ENCODE data around the gene TFF3.

DNA sequence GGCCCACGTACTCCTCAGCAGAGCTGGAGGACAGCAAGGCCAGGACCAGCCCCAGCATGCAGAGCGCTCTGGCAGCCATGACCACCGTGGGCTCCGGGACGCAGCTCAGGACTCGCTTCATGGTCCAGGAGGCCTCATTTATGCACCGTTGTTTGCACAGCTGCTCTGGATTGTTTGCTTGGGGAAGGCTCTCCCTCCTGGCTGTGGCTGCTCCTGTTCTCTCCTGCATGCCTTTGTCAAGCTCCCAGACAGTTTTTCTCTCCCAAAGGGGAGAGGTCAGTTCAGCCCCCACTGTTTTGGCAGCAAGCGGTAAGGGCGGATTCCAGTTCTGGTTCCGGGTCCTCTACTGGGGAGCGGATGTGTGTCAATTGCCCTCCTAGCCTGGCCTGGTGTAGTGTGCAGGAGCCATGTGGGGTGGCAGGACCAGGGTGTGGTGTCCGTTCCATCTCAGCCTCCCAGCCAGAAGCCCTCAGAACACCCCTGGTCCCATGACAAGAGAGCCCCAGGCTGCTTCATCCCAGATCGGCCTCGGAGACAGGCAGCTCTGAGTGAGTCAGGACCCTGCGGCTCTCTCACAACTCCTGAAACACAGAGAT lies at the start of gene TFF3:
- TF ChIP-seq POLR2A (IDR thresholded peaks at IDR 0.05; ENCODE audit: low read depth), result no peak
- TF ChIP-seq, protein P1, sequence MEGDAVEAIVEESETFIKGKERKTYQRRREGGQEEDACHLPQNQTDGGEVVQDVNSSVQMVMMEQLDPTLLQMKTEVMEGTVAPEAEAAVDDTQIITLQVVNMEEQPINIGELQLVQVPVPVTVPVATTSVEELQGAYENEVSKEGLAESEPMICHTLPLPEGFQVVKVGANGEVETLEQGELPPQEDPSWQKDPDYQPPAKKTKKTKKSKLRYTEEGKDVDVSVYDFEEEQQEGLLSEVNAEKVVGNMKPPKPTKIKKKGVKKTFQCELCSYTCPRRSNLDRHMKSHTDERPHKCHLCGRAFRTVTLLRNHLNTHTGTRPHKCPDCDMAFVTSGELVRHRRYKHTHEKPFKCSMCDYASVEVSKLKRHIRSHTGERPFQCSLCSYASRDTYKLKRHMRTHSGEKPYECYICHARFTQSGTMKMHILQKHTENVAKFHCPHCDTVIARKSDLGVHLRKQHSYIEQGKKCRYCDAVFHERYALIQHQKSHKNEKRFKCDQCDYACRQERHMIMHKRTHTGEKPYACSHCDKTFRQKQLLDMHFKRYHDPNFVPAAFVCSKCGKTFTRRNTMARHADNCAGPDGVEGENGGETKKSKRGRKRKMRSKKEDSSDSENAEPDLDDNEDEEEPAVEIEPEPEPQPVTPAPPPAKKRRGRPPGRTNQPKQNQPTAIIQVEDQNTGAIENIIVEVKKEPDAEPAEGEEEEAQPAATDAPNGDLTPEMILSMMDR (IDR thresholded peaks at IDR 0.05), result no peak
- TF ChIP-seq POLR2AphosphoS5 (IDR thresholded peaks at IDR 0.05), result no peak
- TF ChIP-seq EP300 (IDR thresholded peaks at IDR 0.05), result no peak
